Coronary artery (tissue), 2 donors: ENCODE measurements around the gene ALDH7A1.
"Not testable (repeated sequence)": the region's sequence is repeated elsewhere in the genome, so short reads cannot be mapped to it uniquely, and the experiment has no call there.

ENCODE experiments used
- DNase-seq: peaks from one replicate; pipeline ENCODE4 v3.0.0-alpha.2; 2017; ENCODE audit warnings: low spot score
- H3K27ac ChIP-seq, 2 donors: fragments of 200-600 bp; sonication (generic); one replicate each; pipeline ENCODE4 v1.5.1; 2016 to 2019
- H3K4me3 ChIP-seq: fragments of 200-600 bp; sonication (generic); 2 replicates; pipeline ENCODE4 v1.5.1; 2016; ENCODE audit warnings: mild to moderate bottlenecking, moderate library complexity
- TF ChIP-seq, protein P1 (sequence below): fragments of 200-600 bp; sonication (generic); IDR thresholded peaks from one replicate; pipeline ENCODE4 v1.5.1; 2019; ENCODE audit warnings: antibody characterized with exemption

The ALDH7A1 gene

DNA sequence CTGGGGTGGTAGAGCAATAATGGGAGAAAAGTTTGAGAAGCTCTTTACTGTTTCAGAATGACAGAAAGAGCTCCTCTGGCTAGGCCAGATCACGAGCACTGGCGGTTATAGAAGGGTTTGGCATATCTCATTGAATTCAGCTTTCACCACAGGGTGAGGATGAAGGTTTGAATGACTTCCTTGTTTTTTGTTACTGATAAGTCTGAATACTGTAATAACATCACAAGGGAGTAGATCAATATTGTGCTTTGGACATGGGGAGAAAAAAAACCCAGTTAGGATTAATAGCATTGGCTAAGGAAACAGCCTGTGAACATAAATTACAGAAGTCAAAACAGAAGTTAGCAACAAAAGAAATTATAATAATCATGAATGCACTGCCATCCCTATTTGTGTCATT lies 15.1 kb upstream of the ALDH7A1 start:
- no peak for DNase-seq
- no peak overlapping the region for H3K27ac ChIP-seq
- H3K4me3 ChIP-seq = no peak overlapping the region
- TF ChIP-seq, protein P1, sequence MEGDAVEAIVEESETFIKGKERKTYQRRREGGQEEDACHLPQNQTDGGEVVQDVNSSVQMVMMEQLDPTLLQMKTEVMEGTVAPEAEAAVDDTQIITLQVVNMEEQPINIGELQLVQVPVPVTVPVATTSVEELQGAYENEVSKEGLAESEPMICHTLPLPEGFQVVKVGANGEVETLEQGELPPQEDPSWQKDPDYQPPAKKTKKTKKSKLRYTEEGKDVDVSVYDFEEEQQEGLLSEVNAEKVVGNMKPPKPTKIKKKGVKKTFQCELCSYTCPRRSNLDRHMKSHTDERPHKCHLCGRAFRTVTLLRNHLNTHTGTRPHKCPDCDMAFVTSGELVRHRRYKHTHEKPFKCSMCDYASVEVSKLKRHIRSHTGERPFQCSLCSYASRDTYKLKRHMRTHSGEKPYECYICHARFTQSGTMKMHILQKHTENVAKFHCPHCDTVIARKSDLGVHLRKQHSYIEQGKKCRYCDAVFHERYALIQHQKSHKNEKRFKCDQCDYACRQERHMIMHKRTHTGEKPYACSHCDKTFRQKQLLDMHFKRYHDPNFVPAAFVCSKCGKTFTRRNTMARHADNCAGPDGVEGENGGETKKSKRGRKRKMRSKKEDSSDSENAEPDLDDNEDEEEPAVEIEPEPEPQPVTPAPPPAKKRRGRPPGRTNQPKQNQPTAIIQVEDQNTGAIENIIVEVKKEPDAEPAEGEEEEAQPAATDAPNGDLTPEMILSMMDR = no peak

DNA sequence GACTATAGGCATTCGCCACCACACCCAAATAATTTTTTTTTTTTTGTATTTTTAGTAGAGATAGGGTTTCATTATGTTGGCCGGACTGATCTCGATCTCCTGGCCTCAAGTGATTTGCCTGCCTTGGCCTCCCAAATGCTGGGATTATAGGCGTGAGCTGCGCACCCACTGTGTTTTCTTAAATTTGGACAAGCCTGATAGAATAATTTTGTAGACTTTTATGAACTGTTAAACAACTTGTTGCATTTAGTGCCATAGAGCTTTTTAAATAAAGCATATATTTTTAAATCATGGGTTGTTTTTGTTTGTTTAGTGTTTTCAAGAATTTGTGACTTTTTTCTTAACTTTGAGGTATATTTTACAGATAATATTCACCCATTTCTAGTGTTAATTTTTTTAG lies 10.5 kb upstream of the ALDH7A1 start:
- H3K4me3 ChIP-seq = peak overlapping the region; percentile 29
- H3K27ac ChIP-seq = no peak overlapping the region
- TF ChIP-seq, protein P1 = no peak
- no peak for DNase-seq

DNA sequence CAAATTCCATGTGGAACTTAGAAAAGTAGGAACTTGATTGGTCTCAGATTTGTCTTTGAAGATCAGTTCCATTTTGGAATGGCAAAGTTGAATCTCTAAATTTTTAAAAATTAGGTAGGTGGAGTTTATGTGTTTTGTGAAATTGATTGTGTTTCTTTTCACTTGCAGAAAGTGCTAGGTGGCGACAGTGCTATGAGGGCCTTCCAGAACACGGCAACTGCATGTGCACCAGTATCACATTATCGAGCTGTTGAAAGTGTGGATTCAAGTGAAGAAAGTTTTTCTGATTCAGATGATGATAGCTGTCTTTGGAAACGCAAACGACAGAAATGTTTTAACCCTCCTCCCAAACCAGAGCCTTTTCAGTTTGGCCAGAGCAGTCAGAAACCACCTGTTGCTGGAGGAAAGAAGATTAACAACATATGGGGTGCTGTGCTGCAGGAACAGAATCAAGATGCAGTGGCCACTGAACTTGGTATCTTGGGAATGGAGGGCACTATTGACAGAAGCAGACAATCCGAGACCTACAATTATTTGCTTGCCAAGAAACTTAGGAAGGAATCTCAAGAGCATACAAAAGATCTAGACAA lies 8.5 kb upstream of the ALDH7A1 start:
- Histone ChIP-seq H3K4me3 (no peak overlapping the region), H3K27ac (no peak overlapping the region)
- TF ChIP-seq, protein P1 = no peak
- DNase-seq = no peak

DNA sequence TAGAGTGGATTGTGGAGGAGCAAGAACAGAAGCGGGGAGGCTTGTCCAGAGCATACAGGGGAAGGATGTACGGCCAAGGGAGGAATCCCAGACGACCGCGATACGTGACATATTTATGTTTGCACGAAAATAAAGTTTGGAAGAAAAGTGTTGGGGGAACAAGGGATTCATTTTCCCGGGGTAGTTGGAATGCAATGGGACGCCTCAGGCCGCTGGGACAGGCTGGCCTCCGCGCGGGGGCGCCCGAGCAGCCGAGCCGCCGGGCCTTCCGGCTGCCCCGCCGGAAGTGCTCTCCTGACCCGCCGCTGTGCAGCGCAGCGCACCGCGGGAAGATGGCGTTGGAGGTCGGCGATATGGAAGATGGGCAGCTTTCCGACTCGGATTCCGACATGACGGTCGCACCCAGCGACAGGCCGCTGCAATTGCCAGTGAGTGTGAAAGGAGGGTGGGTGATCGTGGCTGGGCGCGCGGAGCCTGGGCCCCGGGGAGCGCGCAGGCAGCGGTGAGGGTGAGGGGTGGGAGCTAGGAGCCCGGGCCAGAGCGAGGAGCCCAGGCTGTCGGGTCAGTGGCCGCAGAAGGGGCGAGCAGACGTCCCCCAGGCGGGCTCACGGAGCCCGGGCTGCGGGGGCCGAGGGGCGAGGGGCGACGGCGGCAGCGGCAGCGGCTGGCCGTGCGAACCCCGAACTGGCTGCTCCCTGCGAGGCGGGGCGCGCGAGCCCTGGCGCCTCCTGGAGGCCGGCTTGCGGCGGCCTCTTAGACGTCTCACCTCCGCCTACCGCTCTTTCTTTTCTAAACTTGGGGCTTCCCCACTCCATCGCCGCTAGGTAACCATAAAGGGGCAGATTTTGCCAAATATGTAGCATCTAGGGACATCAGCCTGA lies 5.9 kb upstream of the ALDH7A1 start, which contains the start of gene PHAX:
PHAX (plus strand) TSS at position 317 of the 881 bp plus-strand sequence; CDS start at position 333, 16 bp downstream.
- TF ChIP-seq, protein P1 = peak; percentile 39
- peak; percentile 81 for DNase-seq
- Histone ChIP-seq H3K27ac (peak within 1 kb of the TSS; percentile 72 to 86), H3K4me3 (peak within 1 kb of the TSS; percentile 96)

DNA sequence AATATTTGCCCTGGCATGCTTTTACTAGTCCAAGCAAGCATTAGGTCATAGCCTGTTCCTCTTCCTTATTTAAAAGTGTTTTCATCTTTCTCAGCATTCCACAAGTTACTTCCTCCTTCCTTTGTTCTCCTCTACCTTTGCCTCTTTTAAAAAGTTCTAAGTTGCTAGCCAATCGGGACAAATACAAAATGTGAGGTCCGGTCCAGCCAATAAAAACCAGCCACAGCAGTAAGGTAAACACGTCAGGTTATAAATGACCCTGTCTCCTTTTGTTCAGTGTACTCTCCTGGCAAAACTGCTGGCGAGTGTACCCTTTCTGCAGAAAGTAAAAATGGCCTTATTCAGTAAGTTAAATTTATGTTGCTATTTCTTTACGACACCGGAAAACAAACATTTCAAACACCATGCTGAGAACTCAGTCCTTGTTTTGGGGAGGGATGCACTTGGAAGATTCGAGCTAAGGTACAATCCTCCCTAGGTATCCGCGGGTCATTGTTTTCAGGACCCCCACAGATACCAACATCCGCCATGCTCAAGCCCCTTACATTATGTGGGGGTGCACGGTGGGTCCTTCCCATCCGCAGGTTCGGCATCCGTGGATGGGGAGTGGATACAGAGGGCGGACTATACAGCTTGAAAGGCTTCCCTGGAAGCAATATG lies 5.1 kb upstream of the ALDH7A1 start:
- peak overlapping the region; percentile 72 to 86 for H3K27ac ChIP-seq
- H3K4me3 ChIP-seq = peak overlapping the region; percentile 96
- not testable (repeated sequence) for DNase-seq

DNA sequence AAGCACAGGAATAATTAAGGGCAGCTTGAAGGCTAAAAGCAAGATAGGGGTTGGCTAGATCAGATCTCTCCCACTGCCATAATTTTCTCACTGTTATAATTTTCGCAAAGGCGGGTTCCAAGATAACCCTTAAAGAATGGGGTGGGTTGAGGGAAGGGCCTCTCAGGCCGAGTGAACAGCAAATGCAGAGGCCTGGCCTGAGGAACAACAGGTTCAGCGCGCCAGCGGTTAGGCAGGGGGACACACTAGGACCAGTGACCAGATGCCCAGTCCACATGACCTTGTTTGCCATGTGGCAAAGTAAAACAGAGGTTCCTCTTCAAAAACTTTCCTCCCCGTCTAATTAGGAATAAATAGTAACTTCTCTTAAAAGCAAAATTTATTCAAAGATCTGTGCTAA lies 4.5 kb upstream of the ALDH7A1 start:
- peak overlapping the region in 1 of 2 donors; percentile 38 for H3K27ac ChIP-seq
- H3K4me3 ChIP-seq = no peak overlapping the region
- no peak for DNase-seq
- TF ChIP-seq, protein P1 = no peak

DNA sequence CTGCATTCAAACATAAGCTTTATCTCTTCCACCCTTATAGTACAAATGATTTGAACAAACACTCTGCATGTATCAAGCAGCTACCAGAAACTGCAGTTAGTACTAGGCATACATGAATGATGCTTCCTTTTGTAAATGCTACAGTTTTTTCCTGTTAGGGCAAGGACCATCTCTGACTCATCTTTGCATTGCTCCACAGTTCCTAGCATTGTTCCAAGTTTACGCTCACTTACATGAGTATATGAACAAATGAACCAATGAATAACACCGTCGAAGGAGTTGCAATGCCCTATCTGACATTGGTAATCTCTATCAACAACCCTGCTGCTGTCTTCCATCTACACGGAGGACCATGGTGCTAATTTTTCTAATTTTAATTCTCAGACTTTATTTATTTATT lies 2.1 kb upstream of the ALDH7A1 start:
- TF ChIP-seq, protein P1 = no peak
- H3K4me3 ChIP-seq = no peak overlapping the region
- no peak overlapping the region for H3K27ac ChIP-seq

More for the DNA sequence above, 2.1 kb upstream of the ALDH7A1 start:
- DNase-seq = no peak
